Activated naive CD8-positive, alpha-beta T cell treated with anti-CD3 and anti-CD28 coated beads for 36 hours (primary cell): ENCODE measurements around the gene LTBR. TPM values are rescaled to one million over a fixed set of nuclear protein-coding genes. Genes with fewer than 3 reads are reported as not detected.

Experiments
- DNase-seq: peaks from one replicate; pipeline ENCODE4 v3.0.0; 2021
- H3K27ac Mint-ChIP-seq: one replicate; pipeline ENCODE4 v1.8.0; 2022; ENCODE audit warnings: mild to moderate bottlenecking, moderate library complexity, mixed read lengths
- H3K27me3 Mint-ChIP-seq: one replicate; pipeline ENCODE4 v1.8.0; 2022; ENCODE audit warnings: mild to moderate bottlenecking, mixed read lengths
- H3K36me3 Mint-ChIP-seq: one replicate; pipeline ENCODE4 v1.8.0; 2021; ENCODE audit warnings: mild to moderate bottlenecking, mixed read lengths
- H3K4me1 Mint-ChIP-seq: one replicate; pipeline ENCODE4 v1.8.0; 2021; ENCODE audit warnings: mixed read lengths
- H3K4me3 Mint-ChIP-seq: one replicate; pipeline ENCODE4 v1.8.0; 2022; ENCODE audit warnings: mild to moderate bottlenecking, moderate library complexity, mixed read lengths
- H3K9me3 Mint-ChIP-seq: one replicate; pipeline ENCODE4 v1.8.0; 2022; ENCODE audit warnings: mixed read lengths
- total RNA-seq, 2 experiments: library from RNA; stranded (reverse); gene quantifications; one replicate each; pipeline ENCODE4 v1.2.3, GENCODE V29; 2021

Gene LTBR
- total RNA-seq, 2 experiments from 2014 or later: 1.1 to 1.5 TPM

DNA sequence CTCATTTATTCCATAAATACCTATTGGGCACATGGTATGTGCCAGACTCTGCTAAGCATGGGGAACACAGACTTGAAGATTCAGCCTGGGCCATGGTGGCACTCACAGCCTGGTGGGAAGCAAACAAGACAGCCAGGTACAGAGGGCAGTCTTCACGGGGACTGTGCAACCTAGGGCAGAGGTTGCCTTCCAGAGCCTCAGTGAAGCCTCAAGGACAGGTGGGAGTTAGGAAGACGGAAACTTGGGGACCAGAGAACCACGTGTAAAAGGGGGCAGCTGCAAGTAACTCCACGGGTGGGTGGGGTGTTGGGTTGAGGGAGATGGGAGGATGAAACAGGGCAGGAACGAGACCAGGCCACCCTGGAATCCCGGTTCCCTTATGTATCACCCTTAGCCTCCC lies 980 bp upstream of the LTBR start:
- Mint-ChIP-seq H3K9me3 (no peaks in the 10 kb centered on the region), H3K4me3 (peak overlapping the region; percentile 37), H3K27ac (peak overlapping the region; percentile 65), H3K36me3 (no peaks in the 10 kb centered on the region), H3K27me3 (peaks cover 15% of the 10 kb centered on the region), H3K4me1 (peaks cover 3% of the 10 kb centered on the region)
- DNase-seq: no peak

DNA sequence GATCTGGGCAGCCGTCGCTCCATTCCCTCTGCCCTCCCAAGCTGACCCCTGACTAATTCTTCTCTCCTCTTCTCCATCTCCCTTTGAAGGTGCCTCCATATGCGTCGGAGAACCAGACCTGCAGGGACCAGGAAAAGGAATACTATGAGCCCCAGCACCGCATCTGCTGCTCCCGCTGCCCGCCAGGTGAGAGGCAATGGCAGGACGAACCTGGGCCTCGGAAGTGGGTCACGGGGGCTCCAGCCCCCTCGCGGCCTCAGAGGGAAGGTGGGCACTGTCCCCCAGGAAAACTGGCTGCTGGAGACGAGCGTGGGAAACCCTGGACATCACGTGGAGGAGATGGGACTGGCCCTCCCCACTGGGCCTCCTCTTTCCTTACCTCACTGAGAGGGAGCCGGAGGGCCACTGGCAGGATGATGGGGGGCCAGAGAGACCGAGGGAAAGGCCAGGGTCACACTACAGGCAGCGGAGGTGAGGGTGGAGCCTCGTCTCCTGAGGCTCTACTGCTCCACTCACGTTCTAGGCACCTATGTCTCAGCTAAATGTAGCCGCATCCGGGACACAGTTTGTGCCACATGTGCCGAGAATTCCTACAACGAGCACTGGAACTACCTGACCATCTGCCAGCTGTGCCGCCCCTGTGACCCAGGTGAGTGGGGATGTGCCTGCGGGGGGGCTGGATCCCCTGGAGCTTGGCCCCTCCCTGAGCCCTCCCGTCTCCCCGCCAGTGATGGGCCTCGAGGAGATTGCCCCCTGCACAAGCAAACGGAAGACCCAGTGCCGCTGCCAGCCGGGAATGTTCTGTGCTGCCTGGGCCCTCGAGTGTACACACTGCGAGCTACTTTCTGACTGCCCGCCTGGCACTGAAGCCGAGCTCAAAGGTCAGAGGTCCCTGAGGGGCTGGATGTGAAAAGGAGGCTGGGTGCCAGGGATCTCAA lies 806 bp downstream of the LTBR start:
- peaks cover 15% of the 10 kb centered on the region for H3K27me3 Mint-ChIP-seq
- H3K9me3 Mint-ChIP-seq: no peaks in the 10 kb centered on the region
- no peak overlapping the region for H3K27ac Mint-ChIP-seq
- H3K4me1 Mint-ChIP-seq: peaks cover 3% of the 10 kb centered on the region
- no peak for DNase-seq
- no peak overlapping the region for H3K4me3 Mint-ChIP-seq
- no peaks in the 10 kb centered on the region for H3K36me3 Mint-ChIP-seq

DNA sequence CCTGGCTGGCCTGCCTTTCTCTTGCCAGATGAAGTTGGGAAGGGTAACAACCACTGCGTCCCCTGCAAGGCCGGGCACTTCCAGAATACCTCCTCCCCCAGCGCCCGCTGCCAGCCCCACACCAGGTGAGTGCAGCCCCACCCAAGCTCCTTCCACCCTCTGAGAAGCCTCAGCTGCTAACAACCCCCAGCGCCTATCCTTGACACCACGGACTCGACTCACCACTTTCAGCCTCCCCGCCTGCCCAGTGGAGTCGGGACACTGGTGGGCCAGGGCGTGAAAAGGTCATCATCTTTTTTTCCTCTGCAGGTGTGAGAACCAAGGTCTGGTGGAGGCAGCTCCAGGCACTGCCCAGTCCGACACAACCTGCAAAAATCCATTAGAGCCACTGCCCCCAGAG lies 2.1 kb downstream of the LTBR start:
- H3K27me3 Mint-ChIP-seq: peaks cover 15% of the 10 kb centered on the region
- peaks cover 3% of the 10 kb centered on the region for H3K4me1 Mint-ChIP-seq
- no peaks in the 10 kb centered on the region for H3K9me3 Mint-ChIP-seq
- H3K36me3 Mint-ChIP-seq: no peaks in the 10 kb centered on the region
- no peak overlapping the region for H3K4me3 Mint-ChIP-seq
- DNase-seq: no peak
- H3K27ac Mint-ChIP-seq: no peak overlapping the region

DNA sequence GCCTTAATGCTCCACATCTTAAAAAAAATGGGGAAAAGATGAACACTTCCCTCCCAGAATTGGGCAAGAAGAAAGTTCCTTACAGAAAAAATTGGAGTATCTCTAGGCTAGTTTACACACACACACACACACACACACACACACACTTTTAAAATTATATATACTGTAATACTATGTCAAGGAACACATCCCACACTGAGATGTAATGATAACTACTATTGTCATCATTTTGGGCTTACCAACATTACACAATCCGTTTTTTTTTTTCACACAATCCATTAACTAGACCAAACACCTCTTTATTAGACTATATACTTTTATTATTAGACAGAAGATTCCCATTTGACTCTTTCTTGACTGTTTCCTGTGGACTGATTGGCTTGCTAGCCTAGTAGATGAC lies 2.5 kb downstream of the LTBR start:
- H3K27me3 Mint-ChIP-seq: peaks cover 15% of the 10 kb centered on the region
- H3K9me3 Mint-ChIP-seq: no peaks in the 10 kb centered on the region
- peaks cover 3% of the 10 kb centered on the region for H3K4me1 Mint-ChIP-seq
- H3K4me3 Mint-ChIP-seq: no peak overlapping the region
- no peak for DNase-seq
- H3K36me3 Mint-ChIP-seq: no peaks in the 10 kb centered on the region
- H3K27ac Mint-ChIP-seq: no peak overlapping the region

DNA sequence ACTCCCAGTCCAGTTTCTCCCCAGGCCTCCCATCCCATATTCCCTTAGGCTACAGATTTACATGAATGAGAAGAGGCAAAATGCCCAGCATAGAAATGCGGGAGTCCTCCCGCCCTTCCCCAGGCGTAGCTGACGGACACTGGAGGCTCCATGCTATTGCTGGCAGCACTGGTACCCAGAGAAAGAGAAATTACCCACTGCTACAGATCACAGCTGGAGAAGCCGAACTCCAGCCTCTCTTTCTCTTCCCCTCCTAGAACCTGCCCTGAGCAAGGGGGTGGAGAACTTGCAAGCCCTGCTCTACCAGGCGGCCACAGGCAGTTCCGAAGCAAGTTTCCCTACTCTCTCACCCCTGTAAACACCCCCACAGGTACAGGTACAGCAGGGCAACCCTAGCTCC lies 3.6 kb downstream of the LTBR start:
- DNase-seq: no peak
- Mint-ChIP-seq H3K9me3 (no peaks in the 10 kb centered on the region), H3K27ac (no peak overlapping the region), H3K4me3 (no peak overlapping the region), H3K4me1 (peaks cover 3% of the 10 kb centered on the region), H3K36me3 (no peaks in the 10 kb centered on the region), H3K27me3 (peaks cover 10% of the 10 kb centered on the region)

DNA sequence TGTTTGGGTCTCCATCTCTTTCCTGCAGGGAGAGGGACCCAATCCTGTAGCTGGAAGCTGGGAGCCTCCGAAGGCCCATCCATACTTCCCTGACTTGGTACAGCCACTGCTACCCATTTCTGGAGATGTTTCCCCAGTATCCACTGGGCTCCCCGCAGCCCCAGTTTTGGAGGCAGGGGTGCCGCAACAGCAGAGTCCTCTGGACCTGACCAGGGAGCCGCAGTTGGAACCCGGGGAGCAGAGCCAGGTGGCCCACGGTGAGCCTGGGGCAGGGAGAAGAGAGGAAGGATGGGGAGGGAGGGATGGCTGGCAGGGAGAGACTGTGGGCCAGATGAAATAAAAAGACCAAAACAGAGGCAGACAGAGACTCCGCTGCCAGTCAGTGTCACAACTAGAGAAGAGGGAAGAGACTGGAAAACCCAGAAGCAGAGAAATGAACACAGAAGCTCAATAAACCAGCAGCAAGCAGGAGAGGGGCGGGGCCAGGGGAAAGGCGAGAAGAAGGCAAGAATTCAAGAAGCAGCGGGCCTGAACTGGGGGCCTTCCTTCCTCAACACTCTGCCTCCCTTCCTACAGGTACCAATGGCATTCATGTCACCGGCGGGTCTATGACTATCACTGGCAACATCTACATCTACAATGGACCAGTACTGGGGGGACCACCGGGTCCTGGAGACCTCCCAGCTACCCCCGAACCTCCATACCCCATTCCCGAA lies 6.3 kb downstream of the LTBR start:
- H3K4me1 Mint-ChIP-seq: no peaks in the 10 kb centered on the region
- no peaks in the 10 kb centered on the region for H3K36me3 Mint-ChIP-seq
- no peak for DNase-seq
- no peaks in the 10 kb centered on the region for H3K27me3 Mint-ChIP-seq
- no peaks in the 10 kb centered on the region for H3K9me3 Mint-ChIP-seq
- H3K27ac Mint-ChIP-seq: no peak overlapping the region
- no peak overlapping the region for H3K4me3 Mint-ChIP-seq

DNA sequence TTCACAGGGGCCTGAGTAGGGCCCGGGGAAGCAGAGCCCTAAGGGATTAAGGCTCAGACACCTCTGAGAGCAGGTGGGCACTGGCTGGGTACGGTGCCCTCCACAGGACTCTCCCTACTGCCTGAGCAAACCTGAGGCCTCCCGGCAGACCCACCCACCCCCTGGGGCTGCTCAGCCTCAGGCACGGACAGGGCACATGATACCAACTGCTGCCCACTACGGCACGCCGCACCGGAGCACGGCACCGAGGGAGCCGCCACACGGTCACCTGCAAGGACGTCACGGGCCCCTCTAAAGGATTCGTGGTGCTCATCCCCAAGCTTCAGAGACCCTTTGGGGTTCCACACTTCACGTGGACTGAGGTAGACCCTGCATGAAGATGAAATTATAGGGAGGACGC lies 7.1 kb downstream of the LTBR start:
- H3K27ac Mint-ChIP-seq: no peak overlapping the region
- H3K36me3 Mint-ChIP-seq: no peaks in the 10 kb centered on the region
- no peaks in the 10 kb centered on the region for H3K27me3 Mint-ChIP-seq
- H3K4me3 Mint-ChIP-seq: no peak overlapping the region
- no peaks in the 10 kb centered on the region for H3K9me3 Mint-ChIP-seq
- no peak for DNase-seq
- H3K4me1 Mint-ChIP-seq: no peaks in the 10 kb centered on the region

DNA sequence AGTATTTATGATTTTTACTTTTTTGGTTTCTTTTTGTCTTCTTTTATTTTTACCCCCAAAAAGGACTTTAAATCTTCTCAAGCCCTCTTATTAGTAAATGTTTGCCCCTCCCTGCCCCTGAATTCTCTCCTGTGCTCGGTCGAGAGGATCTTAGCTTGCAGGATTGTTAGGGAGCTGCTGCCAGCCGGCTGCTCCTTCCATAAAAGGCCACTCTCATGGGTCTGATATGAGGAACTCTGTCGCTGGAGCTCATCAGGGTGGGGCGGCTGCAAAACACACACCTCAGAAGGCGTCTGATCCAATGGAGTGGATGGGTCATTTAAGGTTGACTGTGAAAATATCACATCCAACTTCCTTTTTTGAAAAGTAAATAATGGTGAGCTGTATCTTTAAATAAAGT lies 8.5 kb downstream of the LTBR start:
- H3K36me3 Mint-ChIP-seq: no peaks in the 10 kb centered on the region
- no peak overlapping the region for H3K4me3 Mint-ChIP-seq
- H3K9me3 Mint-ChIP-seq: no peaks in the 10 kb centered on the region
- no peak overlapping the region for H3K27ac Mint-ChIP-seq
- H3K4me1 Mint-ChIP-seq: no peaks in the 10 kb centered on the region
- no peak for DNase-seq
- H3K27me3 Mint-ChIP-seq: no peaks in the 10 kb centered on the region

DNA sequence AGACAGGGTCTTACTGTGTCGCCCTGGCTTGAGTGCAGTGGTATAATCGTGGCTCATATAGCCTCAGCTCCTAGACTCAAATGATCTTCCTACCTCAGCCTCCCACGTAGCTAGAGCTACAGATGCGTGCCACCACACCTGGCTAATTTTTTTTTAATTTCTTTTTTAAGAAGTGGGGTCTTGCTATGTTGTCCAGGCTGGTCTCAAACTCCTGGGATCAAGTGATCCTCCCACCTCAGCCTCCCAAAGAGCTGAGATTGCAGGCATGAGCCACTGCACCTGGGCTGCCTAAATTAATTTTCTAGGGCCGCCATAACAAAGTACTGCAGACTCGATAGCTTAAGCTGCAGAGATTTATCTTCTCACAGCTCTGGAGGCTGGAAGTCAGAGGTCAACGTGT lies 9.1 kb downstream of the LTBR start:
- no peak for DNase-seq
- H3K4me1 Mint-ChIP-seq: no peaks in the 10 kb centered on the region
- H3K9me3 Mint-ChIP-seq: no peaks in the 10 kb centered on the region
- no peak overlapping the region for H3K4me3 Mint-ChIP-seq
- no peaks in the 10 kb centered on the region for H3K36me3 Mint-ChIP-seq
- H3K27me3 Mint-ChIP-seq: no peaks in the 10 kb centered on the region
- H3K27ac Mint-ChIP-seq: no peak overlapping the region

DNA sequence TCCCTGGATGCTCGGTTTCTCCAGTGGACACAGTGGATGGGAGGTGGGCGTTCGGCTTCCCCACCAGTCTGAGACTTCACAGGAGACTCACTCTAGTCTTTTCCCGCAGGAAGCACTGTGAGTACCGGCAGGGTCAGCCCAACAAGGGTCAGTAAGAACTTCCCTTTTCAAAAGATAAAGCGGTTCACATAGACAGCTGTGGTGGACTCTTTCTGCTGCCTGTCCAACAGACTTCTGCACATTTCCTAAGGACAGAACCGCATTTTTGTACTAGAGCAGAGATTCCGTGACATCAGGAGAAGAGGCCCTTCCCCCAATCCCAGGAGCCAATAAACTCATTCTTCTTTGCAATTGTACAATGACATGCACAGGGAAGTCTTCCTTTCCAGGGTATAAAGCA lies 10.4 kb downstream of the LTBR start:
- no peaks in the 10 kb centered on the region for H3K4me1 Mint-ChIP-seq
- H3K9me3 Mint-ChIP-seq: no peaks in the 10 kb centered on the region
- no peak for DNase-seq
- H3K4me3 Mint-ChIP-seq: no peak overlapping the region
- no peak overlapping the region for H3K27ac Mint-ChIP-seq
- no peaks in the 10 kb centered on the region for H3K27me3 Mint-ChIP-seq
- no peaks in the 10 kb centered on the region for H3K36me3 Mint-ChIP-seq

DNA sequence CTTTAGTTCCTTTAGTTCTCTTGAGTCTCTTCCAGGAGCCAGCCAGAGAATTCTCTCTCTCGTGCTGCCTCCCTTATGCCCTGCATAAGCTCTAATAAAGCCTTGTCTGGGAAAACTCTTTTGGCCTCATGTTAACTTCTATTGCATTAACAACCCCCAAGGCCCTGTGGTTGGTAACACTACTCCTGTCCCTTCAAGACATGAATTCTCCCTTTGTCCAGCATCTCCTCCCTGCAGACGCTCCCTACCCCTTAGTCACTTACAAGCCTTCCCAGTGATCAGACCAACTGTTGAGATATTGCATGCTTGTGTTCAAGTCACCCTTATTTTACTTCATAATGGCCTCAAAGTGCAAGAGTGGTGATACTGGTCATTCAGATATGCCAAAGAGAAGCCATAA lies 12.1 kb downstream of the LTBR start:
- Mint-ChIP-seq H3K4me3 (no peak overlapping the region), H3K27me3 (peaks cover 3% of the 10 kb centered on the region), H3K27ac (no peak overlapping the region), H3K4me1 (no peaks in the 10 kb centered on the region), H3K36me3 (no peaks in the 10 kb centered on the region), H3K9me3 (no peaks in the 10 kb centered on the region)
- no peak for DNase-seq

DNA sequence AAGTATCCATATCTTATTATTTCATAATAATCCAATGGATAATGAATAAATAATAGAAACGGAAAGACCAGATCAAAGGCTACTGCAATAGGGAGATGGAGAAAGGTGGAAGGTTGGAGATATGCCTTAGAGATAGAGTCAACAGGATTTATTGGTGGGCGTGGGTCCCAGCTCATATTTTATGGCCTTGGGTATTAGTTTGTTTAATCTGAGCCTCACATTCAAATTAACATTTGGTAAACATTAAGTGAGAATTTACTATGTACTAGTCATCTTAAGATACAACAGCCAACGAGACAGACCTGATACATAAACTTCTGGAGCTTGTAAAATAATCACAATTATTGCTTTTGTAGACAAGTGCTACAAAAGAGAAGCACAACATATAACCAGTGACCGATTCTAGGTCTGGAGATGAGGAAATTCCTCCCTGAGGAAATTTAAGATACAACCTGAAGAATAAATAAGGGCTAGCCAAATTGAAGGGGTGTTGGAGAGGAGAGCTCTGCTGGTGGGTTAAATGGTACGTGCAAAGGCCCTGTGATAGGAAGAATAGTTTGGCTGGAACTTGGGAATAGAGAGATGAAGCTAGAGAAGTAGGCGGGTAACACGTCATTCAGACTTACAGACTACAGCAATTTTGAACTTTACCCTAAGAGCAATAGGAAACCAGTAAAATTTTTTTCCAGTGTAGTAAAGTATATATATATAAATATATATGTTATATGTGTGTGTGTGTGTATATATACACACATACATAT lies 16.1 kb downstream of the LTBR start:
- H3K4me1 Mint-ChIP-seq: no peaks in the 10 kb centered on the region
- no peaks in the 10 kb centered on the region for H3K9me3 Mint-ChIP-seq
- no peak overlapping the region for H3K4me3 Mint-ChIP-seq
- DNase-seq: no peak
- H3K27ac Mint-ChIP-seq: no peak overlapping the region
- H3K36me3 Mint-ChIP-seq: no peaks in the 10 kb centered on the region
- peaks cover 6% of the 10 kb centered on the region for H3K27me3 Mint-ChIP-seq

DNA sequence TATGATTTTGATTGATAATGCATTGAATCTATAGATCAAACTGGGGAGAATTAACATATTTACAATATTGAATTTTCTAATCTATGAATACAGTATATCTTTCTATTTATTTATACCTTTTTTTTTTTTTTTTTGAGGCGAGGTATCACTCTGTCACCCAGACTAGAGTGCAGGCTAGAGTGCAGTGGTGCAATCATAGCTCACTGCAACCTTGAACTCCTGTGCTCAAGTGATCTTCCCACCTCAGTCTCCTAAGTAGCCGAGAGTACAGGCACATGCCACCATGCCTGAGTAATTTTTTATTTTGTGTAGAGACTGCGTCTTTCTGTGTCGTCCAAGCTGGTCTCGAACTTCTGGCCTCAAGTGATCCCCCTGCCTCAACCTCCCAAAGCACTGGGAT lies 20.4 kb downstream of the LTBR start:
- DNase-seq: no peak
- Mint-ChIP-seq H3K36me3 (peaks cover 2% of the 10 kb centered on the region), H3K4me3 (no peak overlapping the region), H3K27ac (no peak overlapping the region), H3K9me3 (no peaks in the 10 kb centered on the region), H3K27me3 (peaks cover 9% of the 10 kb centered on the region), H3K4me1 (no peaks in the 10 kb centered on the region)

DNA sequence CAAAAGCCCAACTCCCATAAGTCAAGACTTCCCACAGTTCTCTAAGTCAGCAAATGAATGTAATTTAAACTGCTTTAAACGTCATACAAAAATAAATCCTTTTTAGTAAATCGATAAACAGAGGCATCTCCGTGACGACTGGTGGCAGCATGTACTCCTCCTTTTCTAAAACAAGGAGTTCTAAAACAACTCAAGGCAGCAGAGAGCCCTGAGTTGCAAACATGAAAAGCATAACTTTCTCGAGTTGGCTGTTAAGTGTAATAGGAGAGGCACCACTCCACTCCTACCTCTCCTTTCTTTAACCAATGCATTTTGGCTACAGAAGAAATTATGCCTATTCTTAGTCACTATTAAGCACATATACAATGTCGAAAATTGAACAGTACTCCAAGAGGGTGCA lies 22.0 kb downstream of the LTBR start:
- no peak overlapping the region for H3K27ac Mint-ChIP-seq
- no peak overlapping the region for H3K4me3 Mint-ChIP-seq
- peaks cover 6% of the 10 kb centered on the region for H3K27me3 Mint-ChIP-seq
- H3K9me3 Mint-ChIP-seq: no peaks in the 10 kb centered on the region
- no peaks in the 10 kb centered on the region for H3K4me1 Mint-ChIP-seq
- no peak for DNase-seq
- peaks cover 2% of the 10 kb centered on the region for H3K36me3 Mint-ChIP-seq

DNA sequence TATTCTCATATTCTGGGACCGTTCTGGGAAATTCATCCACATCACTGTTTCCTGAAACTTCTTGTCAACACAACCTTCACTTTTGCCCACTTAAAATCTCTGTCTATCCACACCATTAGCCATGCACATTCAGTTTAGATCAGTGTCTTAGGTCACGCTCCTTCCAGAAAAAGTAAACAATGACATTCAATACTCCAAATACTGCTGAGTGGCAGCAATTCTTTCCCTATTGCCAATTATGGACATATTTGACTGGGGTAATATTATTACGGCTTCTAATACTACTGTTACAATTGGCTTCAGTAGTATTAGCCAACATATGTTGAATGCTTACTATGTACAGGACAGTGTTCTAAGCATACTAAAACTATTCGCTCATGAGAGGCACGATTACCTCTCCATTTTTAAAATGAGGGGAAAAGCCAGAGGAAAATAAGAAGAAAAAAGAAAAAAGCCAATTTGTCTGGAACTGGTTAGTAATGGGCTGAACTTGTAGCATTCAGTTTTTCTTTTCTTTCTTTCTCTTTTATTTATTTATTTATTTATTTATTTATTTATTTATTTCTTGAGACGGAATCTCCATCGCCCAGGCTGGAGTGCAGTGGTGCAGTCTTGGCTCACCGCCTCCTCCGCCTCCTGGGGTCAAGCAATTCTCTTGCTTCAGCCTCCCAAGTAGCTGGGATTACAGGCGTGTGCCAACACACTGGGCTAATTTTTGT lies 23.4 kb downstream of the LTBR start:
- no peak for DNase-seq
- H3K27me3 Mint-ChIP-seq: peaks cover 6% of the 10 kb centered on the region
- no peak overlapping the region for H3K27ac Mint-ChIP-seq
- no peak overlapping the region for H3K4me3 Mint-ChIP-seq
- H3K4me1 Mint-ChIP-seq: no peaks in the 10 kb centered on the region
- H3K9me3 Mint-ChIP-seq: no peaks in the 10 kb centered on the region
- H3K36me3 Mint-ChIP-seq: peaks cover 2% of the 10 kb centered on the region
